Panc1 (cell line): ENCODE data around the gene TNFRSF21. TPM values are rescaled to one million over a fixed set of nuclear protein-coding genes. Genes with fewer than 3 reads are reported as not detected.

Source experiments
- ATAC-seq: fragments of 200-7000 bp; cut with Tn5 transposase; 2 replicates; pipeline ENCODE4 v1.9.1; 2020; ENCODE audit warnings: mild to moderate bottlenecking, moderate library complexity
- BruUV-seq: library from RNA; stranded (reverse); fragments of 400-500 nt; replicated peaks from 2 replicates; lab custom pipeline; 2021; lab: Mats Ljungman, UMichigan
- CTCF ChIA-PET: fragments of 300-600 bp; sonication (Branson Sonifier 250); formaldehyde crosslinking; loops from one replicate; lab custom pipeline; 2022; ENCODE audit warnings: antibody characterized with exemption; lab: Charles Lee
- POLR2A ChIA-PET: fragments of 300-600 bp; sonication (Branson Sonifier 250); formaldehyde crosslinking; loops from one replicate; lab custom pipeline; 2022; ENCODE audit warnings: antibody characterized with exemption; lab: Charles Lee
- DNase-seq: peaks from one replicate; pipeline ENCODE4 v3.0.0-alpha.2; 2010; ENCODE audit warnings: low read depth, low spot score
- H3K27ac ChIP-seq: 2 replicates; pipeline ENCODE4 v1.5.1; 2011; ENCODE audit warnings: mild to moderate bottlenecking, low read length, inconsistent platforms
- H3K27me3 ChIP-seq: fragments of 200-500 bp; sonication (Bioruptor generic); 2 replicates; pipeline ENCODE4 v1.6.0; 2014; ENCODE audit warnings: low read length, inconsistent platforms; ENCODE audit not compliant: control insufficient read depth, insufficient read depth
- H3K36me3 ChIP-seq: fragments of 200-500 bp; sonication (Bioruptor generic); 2 replicates; pipeline ENCODE4 v1.5.1; 2014; ENCODE audit warnings: inconsistent platforms, mild to moderate bottlenecking, low read length, moderate library complexity; ENCODE audit not compliant: control insufficient read depth, insufficient read depth
- H3K4me1 ChIP-seq: 2 replicates; pipeline ENCODE4 v1.5.1; 2011; ENCODE audit warnings: inconsistent platforms, mild to moderate bottlenecking, low read length, moderate library complexity; ENCODE audit not compliant: control insufficient read depth, insufficient read depth
- H3K4me3 ChIP-seq, 2 experiments: 2 replicates each; pipeline ENCODE4 v1.5.1; 2011 to 2012; ENCODE audit warnings: low read depth in 2 of 2, low read length in 2 of 2, mild to moderate bottlenecking in 2 of 2, inconsistent platforms in 1 of 2, moderate library complexity in 1 of 2
- H3K9me3 ChIP-seq: fragments of 200-500 bp; sonication (Bioruptor generic); 2 replicates; pipeline ENCODE4 v1.5.1; 2014; ENCODE audit warnings: low read depth, mild to moderate bottlenecking, inconsistent platforms, low read length, moderate library complexity; ENCODE audit not compliant: control insufficient read depth, insufficient read depth
- CTCF ChIP-seq: fragments of 450-650 bp; IDR thresholded peaks from 2 replicates; pipeline ENCODE4 v1.5.1; 2017; ENCODE audit warnings: mild to moderate bottlenecking
- POLR2AphosphoS5 ChIP-seq: IDR thresholded peaks from 2 replicates; pipeline ENCODE4 v1.6.1; 2012; ENCODE audit warnings: mild to moderate bottlenecking, low read depth, low read length, moderate library complexity
- REST ChIP-seq, 2 experiments: IDR thresholded peaks; 2 replicates each; pipeline ENCODE4 v1.6.1; 2011 to 2012; ENCODE audit warnings: low read depth in 2 of 2, control low read depth in 1 of 2, low read length in 1 of 2, mild to moderate bottlenecking in 1 of 2, moderate library complexity in 1 of 2; ENCODE audit not compliant: insufficient read depth in 1 of 2
- SIN3A ChIP-seq: IDR thresholded peaks from 2 replicates; pipeline ENCODE4 v1.6.1; 2012; ENCODE audit warnings: low read depth, mild to moderate bottlenecking, low read length, moderate library complexity, borderline replicate concordance; ENCODE audit not compliant: insufficient read depth
- TCF7L2 ChIP-seq: IDR thresholded peaks from 2 replicates; pipeline ENCODE4 v1.6.1; 2011; ENCODE audit warnings: mild to moderate bottlenecking, low read depth, low read length, inconsistent platforms
- in situ Hi-C: cut with HindIII; loops from 2 replicates; pipeline ENCODE4 v1.10.0; 2016; ENCODE audit warnings: low sequenced_read_pairs, low pct_unique_long_range_greater_than_20kb
- intact Hi-C: fragments of 100-400 bp; cut with micrococcal nuclease; formaldehyde crosslinking; loops from one replicate; pipeline ENCODE4 v1.10.0; 2022; ENCODE audit not compliant: unreplicated experiment
- total RNA-seq: library from RNA; stranded (reverse); gene quantifications from one replicate; pipeline ENCODE4 v1.2.1, GENCODE V29; 2021; ENCODE audit not compliant: unreplicated experiment

TNFRSF21 gene
- total RNA-seq, 1 experiment from 2014 or later, result 76.0 TPM

GRCh38 chr6:47298475-47298874, 11.2 kb downstream of the TNFRSF21 start:
- no TSS peak for BruUV-seq
- Histone ChIP-seq H3K36me3 (no peaks in the 10 kb centered on the region), H3K9me3 (no peaks in the 10 kb centered on the region), H3K27me3 (no peaks in the 10 kb centered on the region), H3K4me1 (peaks cover 25% of the 10 kb centered on the region), H3K4me3 (no peak overlapping the region), H3K27ac (no peak overlapping the region)
- in situ Hi-C loops, result no loop called here
- CTCF ChIA-PET, result no interaction called here
- intact Hi-C loops, result no loop called here
- DNase-seq (no peak), ATAC-seq (no peak)
- POLR2A ChIA-PET, result no interaction called here
- TF ChIP-seq CTCF (no peak), REST (IDR thresholded peaks at IDR 0.05; ENCODE audit: insufficient read depth in 1 of 2, low read depth in 2 of 2, low read length in 1 of 2) (no peak)

GRCh38 chr6:47294990-47295389, 14.7 kb downstream of the TNFRSF21 start:
- CTCF ChIA-PET, result no interaction called here
- DNase-seq, result no peak
- Histone ChIP-seq H3K9me3 (no peaks in the 10 kb centered on the region), H3K27ac (no peak overlapping the region), H3K36me3 (no peaks in the 10 kb centered on the region), H3K27me3 (no peaks in the 10 kb centered on the region), H3K4me3 (no peak overlapping the region), H3K4me1 (peaks cover 22% of the 10 kb centered on the region)
- in situ Hi-C loops, result no loop called here
- BruUV-seq, result TSS peak; percentile 3
- TF ChIP-seq TCF7L2 (no peak), SIN3A (no peak), REST (IDR thresholded peaks at IDR 0.05; ENCODE audit: insufficient read depth in 1 of 2, low read depth in 2 of 2, low read length in 1 of 2) (no peak), CTCF (no peak), POLR2AphosphoS5 (no peak)
- POLR2A ChIA-PET, result no interaction called here
- ATAC-seq, result no peak
- intact Hi-C loops, result no loop called here
